ENCODE data around the gene TCAF1. TPM values are rescaled to one million over a fixed set of nuclear protein-coding genes. Genes with fewer than 3 reads are reported as not detected.
A peak's percentile ranks its signal among the peaks of the same experiment; 100 is the strongest.
"Not testable (repeated sequence)": the region's sequence is repeated elsewhere in the genome, so short reads cannot be mapped to it uniquely, and the experiment has no call there.

Gene TCAF1
- total RNA-seq, 4 donors from 2014 or later: 38.2 to 62.7 (median 52.4) TPM

- intact Hi-C loops (cut with DNase I); H3K36me3 ChIP-seq; H3K4me1 ChIP-seq; DNase-seq (ENCODE audit: extremely low spot score); H3K27me3 ChIP-seq; H3K9me3 ChIP-seq: not testable (repeated sequence)
- peak overlapping the region in 1 of 4 donors; percentile 65 for H3K27ac ChIP-seq (replicated peaks in 1 of 4)
- peak in 2 of 3 experiments; percentile 44 to 53 for TF ChIP-seq CTCF (IDR thresholded peaks at IDR 0.05)
- peak overlapping the region; percentile 38 to 55 (median 44) for H3K4me3 ChIP-seq
- WGBS: no CpG with 5 or more reads among the region's 24 CpGs
Observed at GRCh38 chr7:143837223-143837622, 64.8 kb downstream of the TCAF1 start.

DNA sequence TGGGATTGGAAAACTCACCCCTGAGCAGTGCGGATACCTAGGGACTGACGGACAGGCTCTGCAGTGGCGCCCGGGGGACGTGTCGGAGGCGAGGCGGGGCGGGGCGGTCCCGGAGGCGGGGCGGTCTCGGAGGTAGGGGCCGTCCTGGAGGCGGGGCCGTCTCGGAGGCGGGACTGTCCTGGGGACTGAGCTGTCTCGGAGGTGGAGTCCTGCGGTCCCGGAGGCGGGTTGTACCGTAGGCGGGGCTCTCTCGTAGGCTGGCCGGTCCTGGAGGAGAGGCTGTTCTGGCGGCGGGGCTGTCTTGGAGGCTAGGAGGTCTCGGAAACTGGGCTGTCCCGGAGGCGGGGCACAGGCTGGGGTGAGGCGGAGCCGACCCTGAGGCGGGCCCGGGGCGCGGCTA is 65.4 kb downstream of the TCAF1 start:
- H3K27me3 ChIP-seq; H3K36me3 ChIP-seq; H3K9me3 ChIP-seq; intact Hi-C loops (cut with DNase I); DNase-seq (ENCODE audit: extremely low spot score); H3K4me1 ChIP-seq: not testable (repeated sequence)
- TF ChIP-seq POLR2AphosphoS5 (IDR thresholded peaks at IDR 0.05): peak in 1 of 2 donors; percentile 25
- H3K27ac ChIP-seq (replicated peaks in 1 of 4): peak overlapping the region in 3 of 4 donors; percentile 66 to 75 (median 67)
- H3K4me3 ChIP-seq: peak overlapping the region; percentile 47 to 61 (median 50)
- WGBS: no CpG with 5 or more reads among the region's 38 CpGs

DNA sequence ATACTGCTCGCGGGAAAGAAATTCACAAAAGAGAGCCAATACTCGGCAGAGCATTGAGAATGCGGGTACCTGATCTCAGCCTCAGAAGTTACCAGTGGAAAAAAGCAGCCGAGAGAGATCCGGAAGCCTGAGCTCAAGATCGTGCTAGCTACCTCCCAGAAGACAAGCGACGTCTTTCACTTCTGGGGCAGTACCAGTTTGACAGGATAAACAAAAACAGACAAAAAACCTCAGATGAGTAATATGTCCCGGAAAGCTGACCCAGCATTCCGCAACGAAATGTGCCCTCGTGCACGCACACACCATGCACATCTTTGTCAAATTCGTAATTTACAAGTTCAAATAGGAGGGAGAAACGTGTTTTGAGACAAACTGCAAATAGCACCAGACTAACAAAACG is 65.9 kb downstream of the TCAF1 start:
- H3K36me3 ChIP-seq; intact Hi-C loops (cut with DNase I); DNase-seq (ENCODE audit: extremely low spot score); H3K4me1 ChIP-seq; H3K9me3 ChIP-seq; H3K27me3 ChIP-seq: not testable (repeated sequence)
- Histone ChIP-seq H3K27ac (replicated peaks in 1 of 4) (peak overlapping the region in 2 of 4 donors; percentile 67 to 75), H3K4me3 (peak overlapping the region in 3 of 4 donors; percentile 47 to 53 (median 48))
- WGBS: no CpG with 5 or more reads among the region's 17 CpGs

DNA sequence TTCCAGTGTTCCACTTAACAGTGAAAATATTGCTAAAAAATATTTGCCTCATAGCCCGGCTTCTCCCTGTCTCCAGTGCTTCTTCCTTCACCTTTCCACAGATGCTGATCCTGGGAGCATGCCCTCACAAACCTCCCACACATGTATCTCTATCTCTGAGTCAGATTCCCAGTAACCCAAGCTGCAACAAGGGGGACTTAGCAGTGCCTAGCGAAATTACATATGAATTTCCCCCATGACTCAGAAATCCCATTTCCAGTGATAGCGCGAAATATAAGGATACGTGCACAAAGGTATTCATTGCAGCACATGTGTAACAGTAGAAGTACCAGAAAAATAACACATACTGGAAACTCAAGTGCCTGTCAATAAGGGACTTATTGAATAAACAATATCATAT is 75.4 kb downstream of the TCAF1 start:
- H3K9me3 ChIP-seq; intact Hi-C loops (cut with DNase I); H3K4me3 ChIP-seq; H3K27ac ChIP-seq (replicated peaks in 1 of 4); H3K27me3 ChIP-seq; H3K36me3 ChIP-seq; DNase-seq (ENCODE audit: extremely low spot score); H3K4me1 ChIP-seq: not testable (repeated sequence)
- no CpG with 5 or more reads among the region's 5 CpGs for WGBS

GRCh38 chr7:143824295-143825135 is 77.5 kb downstream of the TCAF1 start:
- H3K9me3 ChIP-seq; H3K4me1 ChIP-seq; intact Hi-C loops (cut with DNase I); H3K27me3 ChIP-seq; H3K36me3 ChIP-seq; H3K4me3 ChIP-seq; DNase-seq (ENCODE audit: extremely low spot score); H3K27ac ChIP-seq (replicated peaks in 1 of 4): not testable (repeated sequence)
- WGBS: no CpG with 5 or more reads among the region's 7 CpGs

DNA sequence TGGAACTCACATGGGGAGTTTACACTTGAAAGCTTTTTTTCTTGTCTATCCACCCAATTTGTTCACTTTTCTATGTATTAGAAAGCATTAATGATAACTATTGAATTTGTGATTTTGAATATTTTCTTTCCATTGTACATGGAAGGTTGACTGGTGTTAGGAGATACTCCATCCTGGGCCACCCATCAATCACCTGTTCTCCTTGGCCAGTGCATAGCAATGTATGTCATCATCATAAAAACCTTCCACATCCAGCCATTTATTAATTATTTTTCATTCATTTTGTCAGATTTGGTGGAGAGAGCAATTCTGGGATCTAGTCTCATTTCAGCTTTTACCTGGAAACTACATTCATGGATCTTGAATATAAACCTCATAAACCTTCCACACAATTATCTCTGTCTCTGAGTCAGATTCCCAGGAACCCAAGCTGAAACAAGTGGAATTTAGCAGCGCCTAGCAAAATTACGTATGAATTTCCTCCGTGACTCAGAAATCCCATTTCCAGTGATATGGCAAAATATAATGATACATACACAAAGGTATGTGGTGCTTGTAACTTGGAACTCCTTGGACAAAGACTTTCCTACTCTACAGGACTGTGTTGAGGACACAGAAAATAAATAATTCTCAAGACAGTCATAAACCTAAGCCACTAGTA is 78.2 kb downstream of the TCAF1 start:
- WGBS: no CpG with 5 or more reads among the region's 3 CpGs
- H3K4me1 ChIP-seq; H3K27me3 ChIP-seq; intact Hi-C loops (cut with DNase I); H3K27ac ChIP-seq (replicated peaks in 1 of 4); DNase-seq (ENCODE audit: extremely low spot score); H3K36me3 ChIP-seq; H3K9me3 ChIP-seq; H3K4me3 ChIP-seq: not testable (repeated sequence)

DNA sequence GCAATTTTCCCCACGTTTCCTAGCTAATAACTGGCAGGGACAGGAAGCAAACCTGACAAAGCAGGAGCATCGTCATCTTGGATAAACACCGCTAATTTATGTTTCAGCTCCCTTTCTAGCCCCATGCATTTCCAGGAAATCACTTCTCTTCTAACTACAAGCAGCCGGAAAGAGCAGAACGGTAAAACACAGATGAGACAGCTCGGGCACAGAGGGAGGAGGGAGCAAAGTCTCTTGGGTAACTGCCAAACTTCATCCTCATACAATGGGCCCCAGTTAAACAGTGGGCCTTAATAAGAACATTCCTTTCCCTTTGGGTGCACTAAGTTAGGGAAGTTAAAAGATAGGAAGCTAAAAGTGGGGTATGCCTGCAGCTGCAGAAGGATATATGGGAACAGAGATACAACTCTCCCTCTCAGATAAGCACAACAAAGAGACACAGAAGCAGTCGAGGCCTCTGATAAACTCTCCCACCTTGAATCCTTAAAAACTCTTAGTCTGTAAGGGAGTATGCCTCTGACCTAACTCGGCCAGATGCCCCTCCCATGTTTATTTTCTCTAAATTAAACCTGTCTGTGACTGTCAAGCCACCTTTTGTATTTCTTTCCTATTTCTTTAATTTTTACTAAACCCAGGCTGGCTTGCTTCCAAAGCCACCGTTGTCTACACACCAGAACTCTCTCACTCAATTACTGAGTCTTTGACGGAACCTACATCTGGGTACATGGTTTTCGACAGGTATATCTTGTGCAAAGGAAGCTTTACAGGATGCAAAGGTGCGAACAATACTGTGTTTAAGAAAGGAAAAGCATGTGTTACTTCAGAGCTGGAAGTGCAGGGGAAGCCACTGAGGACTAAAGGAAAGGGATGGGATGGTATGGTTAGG is 80.3 kb downstream of the TCAF1 start:
- not testable (repeated sequence) for H3K4me1 ChIP-seq; DNase-seq (ENCODE audit: extremely low spot score)
- no CpG with 5 or more reads among the region's 12 CpGs for WGBS

DNA sequence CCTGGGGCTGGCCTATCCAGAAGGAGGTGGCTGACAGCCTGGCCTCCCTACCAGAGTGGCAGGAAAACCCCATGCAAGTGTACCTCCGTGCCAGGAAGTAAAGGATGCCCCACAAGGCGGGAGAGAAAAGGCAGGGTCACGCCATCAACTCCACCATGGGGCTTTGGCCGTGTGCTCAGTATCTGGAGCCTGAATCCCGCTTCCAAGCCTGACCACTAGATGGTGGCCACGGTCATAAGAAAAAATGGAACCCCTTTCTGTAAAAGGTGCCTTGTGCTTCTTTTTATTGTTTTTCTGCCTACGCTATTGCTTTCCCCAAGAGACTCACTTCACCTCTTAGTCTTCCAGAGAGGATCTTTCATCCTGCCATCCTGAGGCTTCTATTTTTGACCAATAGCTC is 84.1 kb downstream of the TCAF1 start:
- DNase-seq (ENCODE audit: extremely low spot score); intact Hi-C loops (cut with DNase I); H3K4me1 ChIP-seq; H3K9me3 ChIP-seq; H3K27me3 ChIP-seq; H3K27ac ChIP-seq (replicated peaks in 1 of 4); H3K4me3 ChIP-seq; H3K36me3 ChIP-seq: not testable (repeated sequence)
- WGBS: no CpG with 5 or more reads among the region's 7 CpGs

More for the DNA sequence above, 80.3 kb downstream of the TCAF1 start:
- H3K27ac ChIP-seq (replicated peaks in 1 of 4); H3K27me3 ChIP-seq; H3K9me3 ChIP-seq; H3K4me3 ChIP-seq; H3K36me3 ChIP-seq; intact Hi-C loops (cut with DNase I): not testable (repeated sequence)

DNA sequence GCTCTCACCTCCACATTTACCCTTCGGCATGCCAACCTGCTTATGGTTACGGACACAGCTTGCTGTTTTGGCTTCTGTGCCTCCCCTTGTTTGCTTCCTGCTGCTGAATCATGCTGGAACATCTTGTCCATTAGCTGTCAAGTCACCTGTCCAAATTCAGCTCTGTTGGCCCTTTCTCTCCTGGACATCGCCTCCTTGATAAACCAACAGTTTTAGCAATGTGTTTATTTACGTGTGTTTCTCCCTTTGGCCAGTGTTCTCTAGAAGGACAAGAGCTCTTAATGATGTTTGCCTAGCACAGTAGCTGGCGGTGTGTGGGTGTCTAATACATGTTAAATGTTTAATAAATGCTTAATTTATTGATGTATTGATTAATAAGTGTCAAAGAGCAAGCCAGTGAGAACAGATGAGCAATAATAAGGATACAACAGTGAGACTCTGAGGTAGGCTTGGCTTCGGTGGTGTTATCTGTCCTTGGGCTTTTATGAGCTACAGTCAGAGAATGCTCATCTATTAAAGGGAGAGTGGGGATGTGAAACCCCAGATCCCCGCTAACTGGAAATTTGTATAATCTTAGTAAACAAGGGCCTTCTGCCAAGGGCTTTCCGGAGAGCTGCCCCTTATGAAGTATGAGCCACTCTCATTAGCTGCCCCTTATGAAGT is 85.4 kb downstream of the TCAF1 start:
- intact Hi-C loops (cut with DNase I); DNase-seq (ENCODE audit: extremely low spot score): not testable (repeated sequence)

DNA sequence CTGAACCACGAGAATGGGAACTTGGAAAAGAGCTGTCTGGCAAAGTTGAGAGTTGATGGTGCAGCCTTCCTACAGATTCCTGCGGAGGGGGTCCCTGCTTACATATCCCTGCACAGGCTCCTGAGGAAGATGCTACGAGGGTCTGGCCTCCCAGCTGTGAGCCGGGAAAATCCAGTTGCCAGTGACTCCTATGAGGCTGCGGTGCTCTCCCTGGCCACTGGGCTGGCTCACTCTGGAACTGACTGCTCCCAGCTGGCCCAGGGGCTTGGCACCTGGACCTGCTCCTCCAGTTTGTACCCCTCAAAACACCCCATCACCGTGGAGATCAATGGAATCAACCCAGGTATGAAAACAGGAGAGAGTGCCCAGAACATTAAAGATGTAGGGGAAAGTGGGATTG is 91.3 kb downstream of the TCAF1 start:
- H3K4me3 ChIP-seq; H3K36me3 ChIP-seq; DNase-seq (ENCODE audit: extremely low spot score); H3K9me3 ChIP-seq; H3K27me3 ChIP-seq; H3K27ac ChIP-seq (replicated peaks in 1 of 4); H3K4me1 ChIP-seq; intact Hi-C loops (cut with DNase I): not testable (repeated sequence)
- WGBS: no CpG with 5 or more reads among the region's 6 CpGs

More for the DNA sequence above, 85.4 kb downstream of the TCAF1 start:
- not testable (repeated sequence) for H3K9me3 ChIP-seq; H3K4me1 ChIP-seq; H3K4me3 ChIP-seq; H3K36me3 ChIP-seq; H3K27me3 ChIP-seq; H3K27ac ChIP-seq (replicated peaks in 1 of 4)
- WGBS: 100% methylated on average over 1 of the region's 8 CpGs

All from esophagus muscularis mucosa (tissue), 4 donors.